ENCODE data around the gene ZNF70.
"Not testable (repeated sequence)": the region's sequence is repeated elsewhere in the genome, so short reads cannot be mapped to it uniquely, and the experiment has no call there.

Gene ZNF70

GRCh38 chr22:23743303-23743705, 7.6 kb downstream of the ZNF70 start:
- TF ChIP-seq ZFX (IDR thresholded peaks at IDR 0.05; ENCODE audit: borderline replicate concordance) (no peak), CTCF (IDR thresholded peaks at IDR 0.05) (no peak)
- H3K27ac ChIP-seq: no peak overlapping the region

DNA sequence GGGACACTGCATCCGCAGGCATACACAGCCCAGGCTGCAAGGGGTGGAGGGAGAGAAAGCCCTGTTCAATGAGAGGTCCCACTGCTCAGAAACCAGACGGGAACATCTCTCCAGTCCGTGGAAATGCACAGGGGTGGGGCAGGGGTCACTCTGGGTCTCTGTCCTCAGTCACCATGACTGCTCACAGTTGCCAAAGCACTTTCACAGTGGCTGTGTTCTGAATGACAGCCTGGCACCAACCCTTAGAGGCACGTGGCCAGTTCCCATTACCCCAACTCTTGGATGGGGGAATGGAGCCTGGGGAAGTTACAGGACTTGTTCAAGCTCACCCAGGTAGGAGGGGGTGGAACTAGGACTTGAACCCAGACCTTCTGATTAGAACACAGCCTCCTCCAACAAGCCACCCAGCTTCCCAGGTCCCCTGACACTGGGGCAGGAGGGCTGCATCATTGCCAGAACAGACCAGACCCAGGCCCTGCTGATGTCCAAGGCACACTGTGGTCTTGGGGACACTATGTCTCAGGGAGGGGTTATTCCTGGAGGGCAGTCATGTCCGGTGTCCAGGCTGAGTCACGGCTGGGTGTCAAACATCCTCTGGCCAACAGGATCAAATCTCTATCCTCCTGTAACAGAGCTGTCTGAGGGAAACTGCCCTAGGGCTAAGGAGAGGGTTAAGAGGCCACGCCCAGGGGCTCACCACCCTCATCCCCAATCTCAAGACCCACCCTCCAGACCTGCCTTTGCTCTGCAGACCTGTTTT, 8.2 kb downstream of the ZNF70 start:
- no peak overlapping the region for H3K27ac ChIP-seq
- TF ChIP-seq CTCF (IDR thresholded peaks at IDR 0.05) (no peak), ZFX (IDR thresholded peaks at IDR 0.05; ENCODE audit: borderline replicate concordance) (no peak)

DNA sequence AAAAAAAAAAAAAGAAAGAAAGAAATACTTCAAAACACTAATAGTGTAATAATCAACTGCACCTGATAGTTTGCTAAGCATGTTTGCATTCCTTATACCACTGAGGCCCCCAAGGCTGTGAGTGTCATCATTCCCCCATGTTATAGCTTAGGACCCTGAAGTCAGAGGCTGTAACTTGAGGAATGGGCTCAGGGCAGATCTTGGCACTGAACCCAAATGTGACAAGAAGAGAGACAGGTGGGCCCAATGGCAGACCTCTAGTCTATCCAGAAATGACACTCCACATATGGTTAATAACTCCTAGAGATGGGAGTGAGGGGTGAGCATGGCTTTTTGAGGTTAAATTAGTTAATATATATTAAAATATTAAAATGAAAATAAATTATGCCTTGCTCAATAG, 13.2 kb downstream of the ZNF70 start:
- TF ChIP-seq CTCF (IDR thresholded peaks at IDR 0.05) (no peak), ZFX (IDR thresholded peaks at IDR 0.05; ENCODE audit: borderline replicate concordance) (no peak)
- no peak overlapping the region for H3K27ac ChIP-seq

GRCh38 chr22:23728108-23728507, 22.8 kb downstream of the ZNF70 start:
- H3K27ac ChIP-seq: not testable (repeated sequence)

- no peak overlapping the region for H3K27ac ChIP-seq
- TF ChIP-seq ZFX (IDR thresholded peaks at IDR 0.05; ENCODE audit: borderline replicate concordance) (no peak), CTCF (IDR thresholded peaks at IDR 0.05) (no peak)
These were observed 28.2 kb downstream of the ZNF70 start for GRCh38 chr22:23722724-23723123.

- TF ChIP-seq CTCF (IDR thresholded peaks at IDR 0.05) (no peak), ZFX (IDR thresholded peaks at IDR 0.05; ENCODE audit: borderline replicate concordance) (no peak)
These were observed 28.8 kb downstream of the ZNF70 start for GRCh38 chr22:23722160-23722559.

GRCh38 chr22:23720855-23721254, 30.1 kb downstream of the ZNF70 start:
- H3K27ac ChIP-seq: no peak overlapping the region
- TF ChIP-seq ZFX (IDR thresholded peaks at IDR 0.05; ENCODE audit: borderline replicate concordance): no peak
- TF ChIP-seq CTCF (IDR thresholded peaks at IDR 0.05): no peak

More at GRCh38 chr22:23722160-23722559, 28.8 kb downstream of the ZNF70 start:
- no peak overlapping the region for H3K27ac ChIP-seq

Data from 22Rv1 (cell line).